Measurements from ENCODE around the gene ANKRD11. TPM values are rescaled to one million over a fixed set of nuclear protein-coding genes. Genes with fewer than 3 reads are reported as not detected.

ANKRD11 gene
- total and polyA plus RNA-seq, 12 donors, result 47.7 to 93.6 (median 66.2) TPM

GRCh38 chr16:89373355-89374110, 116.8 kb downstream of the ANKRD11 start:
- 56 to 69% methylated on average over 32 of the region's 32 CpGs for whole genome bisulfite sequencing, 2 donors
- DNase-seq, result peak in 1 of 2 donors; percentile 51
- Histone ChIP-seq H3K27ac (peak overlapping the region in 5 of 10 donors; percentile 1 to 56 (median 27)), H3K27me3 (no peaks in the 10 kb centered on the region), H3K9me3 (peaks cover 0 to 11% (median 0%) of the 10 kb centered on the region in 11 donors), H3K4me1 (peaks cover 20 to 81% (median 64%) of the 10 kb centered on the region in 9 donors), H3K4me3 (no peak overlapping the region), H3K36me3 (peaks cover 0 to 14% (median 0%) of the 10 kb centered on the region in 9 donors)
- ATAC-seq, result peak; percentile 56 to 80 (median 73)
- intact Hi-C loops (cut with DNase I), result no loop called here
- TF ChIP-seq CTCF (IDR thresholded peaks at IDR 0.05), result no peak

GRCh38 chr16:89371968-89372634, 118.3 kb downstream of the ANKRD11 start:
- WGBS, 2 donors, result 90 to 92% methylated on average over 31 to 32 of the region's 32 CpGs
- no peak for ATAC-seq
- intact Hi-C loops (cut with DNase I), result no loop called here
- Histone ChIP-seq H3K4me1 (peaks cover 18 to 82% (median 59%) of the 10 kb centered on the region in 9 donors), H3K36me3 (peaks cover 0 to 14% (median 0%) of the 10 kb centered on the region in 9 donors), H3K27ac (no peak overlapping the region), H3K9me3 (peaks cover 0 to 11% (median 0%) of the 10 kb centered on the region in 11 donors), H3K27me3 (no peaks in the 10 kb centered on the region), H3K4me3 (no peak overlapping the region)
- DNase-seq, result no peak
- no peak for TF ChIP-seq CTCF (IDR thresholded peaks at IDR 0.05)

- H3K4me3 ChIP-seq, result no peak overlapping the region
- TF ChIP-seq CTCF (IDR thresholded peaks at IDR 0.05), result no peak
- peaks cover 16 to 83% (median 61%) of the 10 kb centered on the region in 9 donors for H3K4me1 ChIP-seq
- intact Hi-C loops (cut with DNase I), result no loop called here
- peaks cover 0 to 14% (median 0%) of the 10 kb centered on the region in 9 donors for H3K36me3 ChIP-seq
- no peak overlapping the region for H3K27ac ChIP-seq
- ATAC-seq (no peak), DNase-seq (no peak)
- H3K27me3 ChIP-seq, result no peaks in the 10 kb centered on the region
- 97 to 98% methylated on average over 12 of the region's 12 CpGs for WGBS, 2 donors
- H3K9me3 ChIP-seq, result peaks cover 0 to 9% (median 0%) of the 10 kb centered on the region in 11 donors
Observed at GRCh38 chr16:89371386-89371785, 119.0 kb downstream of the ANKRD11 start.

- intact Hi-C loops (cut with DNase I), result no loop called here
- no peak for TF ChIP-seq CTCF (IDR thresholded peaks at IDR 0.05)
- no peak overlapping the region for H3K27ac ChIP-seq
- DNase-seq (no peak), ATAC-seq (no peak)
- H3K36me3 ChIP-seq, result peaks cover 0 to 14% (median 0%) of the 10 kb centered on the region in 9 donors
- no peaks in the 10 kb centered on the region for H3K27me3 ChIP-seq
- H3K4me1 ChIP-seq, result peaks cover 16 to 79% (median 65%) of the 10 kb centered on the region in 9 donors
- H3K9me3 ChIP-seq, result peaks cover 0 to 1% (median 0%) of the 10 kb centered on the region in 11 donors
- H3K4me3 ChIP-seq, result no peak overlapping the region
- 93% methylated on average over 15 of the region's 15 CpGs for WGBS, 2 donors
Observed at GRCh38 chr16:89370601-89371000, 119.8 kb downstream of the ANKRD11 start.

Measured in heart right ventricle (tissue), 16 donors.